ENCODE measurements around the gene RNASE4.

GRCh38 chr14:20659813-20660395 lies 24.5 kb upstream of the RNASE4 start:
- TF ChIP-seq, protein P1, sequence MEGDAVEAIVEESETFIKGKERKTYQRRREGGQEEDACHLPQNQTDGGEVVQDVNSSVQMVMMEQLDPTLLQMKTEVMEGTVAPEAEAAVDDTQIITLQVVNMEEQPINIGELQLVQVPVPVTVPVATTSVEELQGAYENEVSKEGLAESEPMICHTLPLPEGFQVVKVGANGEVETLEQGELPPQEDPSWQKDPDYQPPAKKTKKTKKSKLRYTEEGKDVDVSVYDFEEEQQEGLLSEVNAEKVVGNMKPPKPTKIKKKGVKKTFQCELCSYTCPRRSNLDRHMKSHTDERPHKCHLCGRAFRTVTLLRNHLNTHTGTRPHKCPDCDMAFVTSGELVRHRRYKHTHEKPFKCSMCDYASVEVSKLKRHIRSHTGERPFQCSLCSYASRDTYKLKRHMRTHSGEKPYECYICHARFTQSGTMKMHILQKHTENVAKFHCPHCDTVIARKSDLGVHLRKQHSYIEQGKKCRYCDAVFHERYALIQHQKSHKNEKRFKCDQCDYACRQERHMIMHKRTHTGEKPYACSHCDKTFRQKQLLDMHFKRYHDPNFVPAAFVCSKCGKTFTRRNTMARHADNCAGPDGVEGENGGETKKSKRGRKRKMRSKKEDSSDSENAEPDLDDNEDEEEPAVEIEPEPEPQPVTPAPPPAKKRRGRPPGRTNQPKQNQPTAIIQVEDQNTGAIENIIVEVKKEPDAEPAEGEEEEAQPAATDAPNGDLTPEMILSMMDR (IDR thresholded peaks at IDR 0.05) = no peak
- TF ChIP-seq EP300 (IDR thresholded peaks at IDR 0.05) (no peak), POLR2A (IDR thresholded peaks at IDR 0.05) (no peak)

All from ovary (tissue), 3 donors.